SH-SY5Y (cell line): ENCODE results near the gene STRIP2.

Experiments
- GATA2 ChIP-seq: IDR thresholded peaks from 2 replicates; pipeline ENCODE4 v1.6.1; 2011; ENCODE audit warnings: mild to moderate bottlenecking, low read depth, low read length
- GATA3 ChIP-seq: IDR thresholded peaks from 2 replicates; pipeline ENCODE4 v1.6.1; 2011; ENCODE audit warnings: low read depth, mild to moderate bottlenecking, low read length, moderate library complexity

STRIP2 gene

DNA sequence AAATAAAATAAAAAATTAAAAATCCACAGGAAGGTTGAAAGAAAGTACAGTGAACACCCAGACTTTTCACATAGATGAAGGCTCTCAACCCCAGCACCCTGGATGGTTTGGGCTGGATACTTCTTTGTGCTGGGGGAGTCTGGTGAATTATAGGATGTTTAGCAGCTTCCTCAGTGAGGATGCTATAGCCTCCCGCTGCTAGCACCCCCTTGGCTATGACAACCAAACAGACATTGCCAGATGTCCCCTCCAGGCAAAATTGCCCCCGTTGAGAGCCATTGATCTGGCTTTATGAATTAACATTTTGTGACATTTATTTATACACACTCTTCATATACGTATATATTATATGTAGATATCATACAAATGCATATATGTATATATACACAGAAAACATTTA is 89.7 kb downstream of the STRIP2 start:
- no peak for TF ChIP-seq GATA2
- TF ChIP-seq GATA3 = no peak

DNA sequence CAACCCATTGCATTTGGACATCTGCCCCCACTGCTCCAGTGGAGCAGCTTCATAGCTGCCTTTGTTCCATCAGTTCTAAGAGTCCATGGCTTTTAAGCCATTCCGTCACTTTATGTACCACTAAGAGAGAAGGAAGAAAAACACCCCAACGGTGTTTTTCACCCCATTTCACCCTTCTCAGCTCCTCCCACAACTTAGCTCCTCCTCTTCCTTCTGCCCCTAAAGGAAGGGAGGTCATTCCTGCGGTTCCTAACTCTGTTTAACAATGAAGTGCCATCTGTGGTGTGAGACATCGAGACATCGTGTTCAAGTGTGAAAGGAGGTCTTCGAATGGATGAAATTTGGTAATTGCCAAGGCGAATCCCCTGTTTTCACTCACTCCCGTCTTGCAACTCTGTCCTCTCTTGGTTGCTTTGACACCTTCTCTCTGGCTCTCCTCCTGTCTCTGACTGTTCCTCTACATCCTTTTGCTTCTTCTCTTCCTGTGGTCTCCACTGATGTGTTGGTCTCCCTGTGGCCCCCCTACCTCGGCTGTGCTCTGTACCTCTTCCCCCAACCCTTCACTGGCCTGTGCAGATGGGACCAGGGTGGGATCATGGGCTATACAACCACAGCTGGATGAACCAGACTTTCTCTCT is 91.1 kb downstream of the STRIP2 start:
- TF ChIP-seq GATA2 (no peak), GATA3 (no peak)

DNA sequence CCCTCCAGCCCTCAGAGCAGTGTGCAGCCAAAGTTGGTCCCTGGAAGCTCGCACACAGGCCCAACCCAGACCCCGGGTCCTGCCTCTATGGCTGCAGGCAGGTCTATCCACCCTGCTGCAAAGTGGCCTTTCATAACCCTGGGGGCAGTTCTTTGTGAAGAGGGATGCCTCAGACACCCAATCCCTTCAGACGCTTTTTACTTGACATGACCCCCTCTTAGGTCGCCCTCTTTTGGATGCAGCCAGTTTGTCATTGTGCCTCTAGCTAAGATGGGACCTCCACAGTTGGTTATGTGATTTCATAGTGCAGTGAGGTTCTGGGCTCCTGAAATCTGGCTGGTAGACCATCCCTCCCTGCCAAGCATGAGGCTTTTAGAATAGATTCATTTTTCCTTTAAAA is 95.4 kb downstream of the STRIP2 start:
- TF ChIP-seq GATA2 (no peak), GATA3 (no peak)

DNA sequence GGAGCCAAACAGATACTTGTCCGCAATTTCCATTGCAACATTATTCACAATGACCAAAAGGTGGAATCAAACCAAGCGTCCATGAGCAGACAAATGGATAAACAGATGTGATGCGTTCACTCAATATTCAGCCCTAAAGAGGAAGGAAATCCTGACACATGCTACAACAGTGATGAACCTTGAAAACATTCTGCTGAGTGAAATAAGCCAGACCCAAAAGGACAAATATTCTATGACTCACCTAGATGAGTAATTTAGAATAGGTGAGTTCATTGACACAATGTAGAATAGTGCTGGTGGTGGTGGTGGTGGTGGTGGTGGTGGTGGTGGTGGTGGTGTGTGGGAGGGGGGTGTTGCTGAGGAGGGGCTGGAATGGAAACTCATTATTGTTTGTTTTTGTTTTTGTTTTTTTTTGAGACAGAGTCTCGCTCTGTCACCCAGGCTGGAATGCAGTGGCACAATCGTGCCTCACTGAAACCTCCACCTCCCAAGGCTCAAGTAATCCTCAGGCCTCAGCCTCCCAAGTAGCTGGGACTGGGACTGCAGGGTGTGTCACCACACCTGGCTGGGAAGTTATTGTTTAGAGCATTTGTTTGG is 96.7 kb downstream of the STRIP2 start:
- TF ChIP-seq GATA2 (no peak), GATA3 (no peak)

DNA sequence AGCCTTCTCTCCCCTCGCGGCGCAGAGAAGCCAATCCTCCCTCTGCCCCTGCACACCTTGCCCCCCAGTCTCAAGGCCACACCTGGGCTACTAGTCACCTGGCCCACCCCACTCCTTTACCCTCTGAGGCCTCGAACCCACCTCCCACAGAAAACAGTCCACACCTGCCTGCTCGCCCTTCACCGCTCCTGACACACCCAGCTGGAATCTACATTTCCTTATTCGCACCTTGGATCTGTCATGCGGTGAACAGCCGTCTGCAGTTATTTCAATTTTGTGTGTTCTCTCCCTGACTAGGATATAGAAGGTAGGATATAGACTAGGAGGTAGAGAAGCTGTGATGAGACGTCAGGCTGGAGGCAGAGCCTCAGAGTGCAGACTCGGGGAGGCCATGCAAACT is 97.5 kb downstream of the STRIP2 start:
- TF ChIP-seq GATA2 = no peak
- no peak for TF ChIP-seq GATA3

DNA sequence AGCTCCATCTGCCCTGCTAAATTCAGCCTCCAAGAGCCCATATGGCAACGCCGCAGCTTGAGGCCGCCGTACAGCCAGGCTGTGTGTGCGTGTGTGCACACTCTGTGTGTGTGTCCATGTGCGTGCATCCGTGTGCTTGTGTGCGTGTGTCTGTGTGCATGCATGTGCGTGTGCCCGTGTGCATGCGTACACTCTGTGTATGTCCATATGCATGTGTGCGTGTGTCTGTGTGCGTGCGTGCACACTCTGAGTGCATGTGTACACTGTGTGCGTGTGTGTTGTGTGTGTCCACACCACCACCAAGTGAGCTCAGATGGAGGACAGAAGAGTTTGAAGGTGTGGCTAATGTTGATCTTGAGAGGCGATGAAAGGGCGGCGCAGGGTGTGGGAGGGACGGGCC is 98.1 kb downstream of the STRIP2 start:
- TF ChIP-seq GATA2 = no peak
- no peak for TF ChIP-seq GATA3

DNA sequence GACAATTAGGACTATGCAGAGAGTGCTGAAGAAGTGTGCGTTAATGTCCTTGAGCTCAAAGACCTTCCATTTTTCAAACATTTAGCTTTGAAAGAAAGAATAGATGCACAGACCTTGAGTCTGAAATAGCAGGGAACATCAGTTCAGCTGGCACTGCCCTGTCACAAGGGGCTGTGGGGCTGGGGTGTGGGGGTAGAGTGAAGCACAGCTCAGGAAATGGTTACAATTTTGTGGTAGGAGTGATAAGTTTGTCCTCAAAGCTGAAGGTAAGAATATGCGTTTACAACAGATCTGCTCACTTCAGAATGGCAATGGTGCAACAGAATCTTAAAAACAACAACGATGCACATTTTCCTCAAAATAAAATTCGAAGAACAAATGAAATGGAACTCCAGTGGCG is 101.7 kb downstream of the STRIP2 start:
- no peak for TF ChIP-seq GATA2
- no peak for TF ChIP-seq GATA3

DNA sequence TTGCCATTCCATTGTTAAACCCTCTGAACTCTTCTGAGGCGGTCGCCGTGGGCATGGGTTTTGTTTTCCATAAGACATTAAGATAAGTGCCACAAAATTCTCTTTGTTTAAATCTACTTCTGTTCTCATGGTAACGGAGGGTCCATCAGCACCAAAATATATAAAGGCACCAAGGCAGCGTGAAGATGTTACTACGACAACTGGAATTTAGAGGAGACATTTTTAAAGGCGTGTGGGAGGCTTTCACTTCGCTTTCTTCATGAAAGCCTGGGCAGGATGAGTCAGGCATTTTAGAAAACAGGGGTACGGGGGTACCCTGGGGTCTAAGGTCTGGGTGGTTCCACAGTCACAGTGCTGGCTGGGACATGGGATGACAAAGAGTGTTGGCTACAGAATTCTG is 102.1 kb downstream of the STRIP2 start:
- TF ChIP-seq GATA2 = no peak
- no peak for TF ChIP-seq GATA3
